GM12878 (cell line): ENCODE data around the gene ADAMTSL1. TPM values are rescaled to one million over a fixed set of nuclear protein-coding genes. Genes with fewer than 3 reads are reported as not detected.

Experiments
- CBX3 ChIP-seq: fragments of 200-600 bp; sonication (generic); IDR thresholded peaks from 2 replicates; pipeline ENCODE4 v1.6.1; 2016; ENCODE audit warnings: low read depth, borderline replicate concordance
- HDAC6 ChIP-seq: fragments of 200-600 bp; sonication (generic); IDR thresholded peaks from one replicate; pipeline ENCODE4 v1.8.0; 2017; ENCODE audit warnings: antibody characterized with exemption; ENCODE audit not compliant: unreplicated experiment
- ZBED1 ChIP-seq: IDR thresholded peaks from 2 replicates; pipeline ENCODE4 v1.6.1; 2016; ENCODE audit warnings: borderline replicate concordance
- ZZZ3 ChIP-seq: IDR thresholded peaks from 2 replicates; pipeline ENCODE4 v1.6.1; 2011; ENCODE audit warnings: low read depth; ENCODE audit not compliant: control insufficient read depth, insufficient read length
- polyA plus RNA-seq, 11 experiments: library from polyadenylated mRNA; depleted of rRNA in 4 of 11; unstranded in 6 of 11; stranded (reverse) in 5 of 11; fragments of >200 nt; fragmentation: Nextera tagmentation in 4 of 11; fragmentation: Illumina TruSeq in 1 of 11; extraction: Ambion mirVana in 4 of 11; extraction: Trizol in 1 of 11; gene quantifications; 1 replicate in 1 of 11; 2 replicates in 10 of 11; pipeline versions ENCODE4 v1.2.1 to v1.2.3, GENCODE V29; 2011 to 2016; ENCODE audit warnings: inconsistent platforms in 2 of 11, missing spikeins in 2 of 11, low read depth in 1 of 11
- total RNA-seq, 4 experiments: library from RNA; depleted of rRNA in 3 of 4; stranded (reverse); fragments of >200 nt in 3 of 4; fragmentation: Illumina TruSeq in 1 of 4; extraction: Trizol in 1 of 4; gene quantifications; 2 replicates each; pipeline versions ENCODE4 v1.2.1 to v1.2.3, GENCODE V29; 2013 to 2021
- TF ChIP-seq, protein P1 (sequence below): fragments of 450-650 bp; conservative IDR thresholded peaks from 2 replicates; pipeline ENCODE4 v1.6.1; 2017; ENCODE audit warnings: mild to moderate bottlenecking, moderate library complexity
- TF ChIP-seq, protein P2 (sequence below): fragments of 450-650 bp; formaldehyde crosslinking; IDR thresholded peaks from 2 replicates; pipeline ENCODE4 v1.4.0; 2020; ENCODE audit warnings: mild to moderate bottlenecking, moderate library complexity
- TF ChIP-seq, protein P3 (sequence below): fragments of 450-650 bp; IDR thresholded peaks from 2 replicates; pipeline ENCODE4 v1.6.1; 2018; ENCODE audit warnings: borderline replicate concordance, mild to moderate bottlenecking; ENCODE audit not compliant: partially characterized antibody

Gene ADAMTSL1
- total and polyA plus RNA-seq, 10 of the 15 experiments (the other 5 are each of a cell fraction or from before 2014, with no cell fraction given): 0.01 to 0.10 (median 0.07) TPM; not detected in 6

DNA sequence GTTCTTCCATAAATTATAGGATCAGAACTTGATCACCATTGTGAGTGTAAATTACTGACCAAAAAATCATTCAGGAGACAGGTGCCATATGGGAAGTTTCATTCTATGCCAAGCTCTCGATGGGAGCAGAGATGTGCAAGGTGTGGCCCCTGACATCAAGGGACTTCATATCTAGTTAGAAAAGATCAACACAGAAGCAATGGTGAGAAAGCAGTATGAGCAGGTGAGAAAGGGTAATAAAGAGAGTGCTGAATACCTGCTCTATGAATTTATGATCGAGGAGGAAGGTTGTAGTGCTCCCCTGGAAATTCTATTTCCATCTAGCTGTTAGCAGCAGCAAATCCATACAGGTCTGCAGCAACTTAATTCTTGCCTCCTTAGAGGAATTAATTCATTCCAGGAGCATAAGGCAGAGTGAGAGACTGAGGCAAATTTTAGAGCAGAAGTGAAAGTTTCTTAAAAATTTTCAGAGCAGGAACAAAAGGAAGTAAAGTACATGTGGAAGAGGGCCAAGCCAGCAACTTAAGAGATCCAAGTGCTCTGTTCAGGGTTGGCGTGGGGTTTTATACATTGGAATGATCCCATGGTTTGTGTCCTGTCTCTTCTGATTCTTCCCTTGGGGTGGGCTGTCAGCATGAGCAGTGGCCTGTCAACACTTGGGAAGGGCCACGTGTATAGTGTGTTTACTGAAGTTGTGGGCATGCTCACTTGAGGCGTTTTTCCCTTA, 377.3 kb downstream of the ADAMTSL1 start (continued):
- TF ChIP-seq, protein P1, sequence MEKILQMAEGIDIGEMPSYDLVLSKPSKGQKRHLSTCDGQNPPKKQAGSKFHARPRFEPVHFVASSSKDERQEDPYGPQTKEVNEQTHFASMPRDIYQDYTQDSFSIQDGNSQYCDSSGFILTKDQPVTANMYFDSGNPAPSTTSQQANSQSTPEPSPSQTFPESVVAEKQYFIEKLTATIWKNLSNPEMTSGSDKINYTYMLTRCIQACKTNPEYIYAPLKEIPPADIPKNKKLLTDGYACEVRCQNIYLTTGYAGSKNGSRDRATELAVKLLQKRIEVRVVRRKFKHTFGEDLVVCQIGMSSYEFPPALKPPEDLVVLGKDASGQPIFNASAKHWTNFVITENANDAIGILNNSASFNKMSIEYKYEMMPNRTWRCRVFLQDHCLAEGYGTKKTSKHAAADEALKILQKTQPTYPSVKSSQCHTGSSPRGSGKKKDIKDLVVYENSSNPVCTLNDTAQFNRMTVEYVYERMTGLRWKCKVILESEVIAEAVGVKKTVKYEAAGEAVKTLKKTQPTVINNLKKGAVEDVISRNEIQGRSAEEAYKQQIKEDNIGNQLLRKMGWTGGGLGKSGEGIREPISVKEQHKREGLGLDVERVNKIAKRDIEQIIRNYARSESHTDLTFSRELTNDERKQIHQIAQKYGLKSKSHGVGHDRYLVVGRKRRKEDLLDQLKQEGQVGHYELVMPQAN: no peak
- TF ChIP-seq, protein P2, sequence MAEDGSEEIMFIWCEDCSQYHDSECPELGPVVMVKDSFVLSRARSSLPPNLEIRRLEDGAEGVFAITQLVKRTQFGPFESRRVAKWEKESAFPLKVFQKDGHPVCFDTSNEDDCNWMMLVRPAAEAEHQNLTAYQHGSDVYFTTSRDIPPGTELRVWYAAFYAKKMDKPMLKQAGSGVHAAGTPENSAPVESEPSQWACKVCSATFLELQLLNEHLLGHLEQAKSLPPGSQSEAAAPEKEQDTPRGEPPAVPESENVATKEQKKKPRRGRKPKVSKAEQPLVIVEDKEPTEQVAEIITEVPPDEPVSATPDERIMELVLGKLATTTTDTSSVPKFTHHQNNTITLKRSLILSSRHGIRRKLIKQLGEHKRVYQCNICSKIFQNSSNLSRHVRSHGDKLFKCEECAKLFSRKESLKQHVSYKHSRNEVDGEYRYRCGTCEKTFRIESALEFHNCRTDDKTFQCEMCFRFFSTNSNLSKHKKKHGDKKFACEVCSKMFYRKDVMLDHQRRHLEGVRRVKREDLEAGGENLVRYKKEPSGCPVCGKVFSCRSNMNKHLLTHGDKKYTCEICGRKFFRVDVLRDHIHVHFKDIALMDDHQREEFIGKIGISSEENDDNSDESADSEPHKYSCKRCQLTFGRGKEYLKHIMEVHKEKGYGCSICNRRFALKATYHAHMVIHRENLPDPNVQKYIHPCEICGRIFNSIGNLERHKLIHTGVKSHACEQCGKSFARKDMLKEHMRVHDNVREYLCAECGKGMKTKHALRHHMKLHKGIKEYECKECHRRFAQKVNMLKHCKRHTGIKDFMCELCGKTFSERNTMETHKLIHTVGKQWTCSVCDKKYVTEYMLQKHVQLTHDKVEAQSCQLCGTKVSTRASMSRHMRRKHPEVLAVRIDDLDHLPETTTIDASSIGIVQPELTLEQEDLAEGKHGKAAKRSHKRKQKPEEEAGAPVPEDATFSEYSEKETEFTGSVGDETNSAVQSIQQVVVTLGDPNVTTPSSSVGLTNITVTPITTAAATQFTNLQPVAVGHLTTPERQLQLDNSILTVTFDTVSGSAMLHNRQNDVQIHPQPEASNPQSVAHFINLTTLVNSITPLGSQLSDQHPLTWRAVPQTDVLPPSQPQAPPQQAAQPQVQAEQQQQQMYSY: no peak
- no peak for TF ChIP-seq CBX3
- no peak for TF ChIP-seq ZBED1
- TF ChIP-seq, protein P3, sequence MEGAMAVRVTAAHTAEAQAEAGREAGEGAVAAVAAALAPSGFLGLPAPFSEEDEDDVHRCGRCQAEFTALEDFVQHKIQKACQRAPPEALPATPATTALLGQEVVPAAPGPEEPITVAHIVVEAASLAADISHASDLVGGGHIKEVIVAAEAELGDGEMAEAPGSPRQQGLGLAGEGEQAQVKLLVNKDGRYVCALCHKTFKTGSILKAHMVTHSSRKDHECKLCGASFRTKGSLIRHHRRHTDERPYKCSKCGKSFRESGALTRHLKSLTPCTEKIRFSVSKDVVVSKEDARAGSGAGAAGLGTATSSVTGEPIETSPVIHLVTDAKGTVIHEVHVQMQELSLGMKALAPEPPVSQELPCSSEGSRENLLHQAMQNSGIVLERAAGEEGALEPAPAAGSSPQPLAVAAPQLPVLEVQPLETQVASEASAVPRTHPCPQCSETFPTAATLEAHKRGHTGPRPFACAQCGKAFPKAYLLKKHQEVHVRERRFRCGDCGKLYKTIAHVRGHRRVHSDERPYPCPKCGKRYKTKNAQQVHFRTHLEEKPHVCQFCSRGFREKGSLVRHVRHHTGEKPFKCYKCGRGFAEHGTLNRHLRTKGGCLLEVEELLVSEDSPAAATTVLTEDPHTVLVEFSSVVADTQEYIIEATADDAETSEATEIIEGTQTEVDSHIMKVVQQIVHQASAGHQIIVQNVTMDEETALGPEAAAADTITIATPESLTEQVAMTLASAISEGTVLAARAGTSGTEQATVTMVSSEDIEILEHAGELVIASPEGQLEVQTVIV: no peak
- TF ChIP-seq HDAC6: no peak
- no peak for TF ChIP-seq ZZZ3
